ENCODE results near the gene DCBLD1.
"Not testable (repeated sequence)": the region's sequence is repeated elsewhere in the genome, so short reads cannot be mapped to it uniquely, and the experiment has no call there.

The DCBLD1 gene

GRCh38 chr6:117512056-117512828, 29.8 kb downstream of the DCBLD1 start:
- Histone ChIP-seq H3K27ac (ENCODE audit: low read depth, low read length, severe bottlenecking) (peak overlapping the region; percentile 53), H3K4me1 (ENCODE audit: control insufficient read depth, insufficient read depth, low read length, poor library complexity, severe bottlenecking) (peaks cover 23% of the 10 kb centered on the region), H3K9me3 (ENCODE audit: control insufficient read depth, low read length) (no peaks in the 10 kb centered on the region), H3K4me3 (ENCODE audit: extremely low read depth, insufficient read depth, low read length, poor library complexity, severe bottlenecking) (no peak overlapping the region), H3K36me3 (ENCODE audit: control insufficient read depth, insufficient read depth, low read length) (peaks cover 93% of the 10 kb centered on the region)
- WGBS, 2 experiments (ENCODE audit: insufficient coverage in 2 of 2): 90 to 96% methylated on average over 4 of the region's 7 CpGs

DNA sequence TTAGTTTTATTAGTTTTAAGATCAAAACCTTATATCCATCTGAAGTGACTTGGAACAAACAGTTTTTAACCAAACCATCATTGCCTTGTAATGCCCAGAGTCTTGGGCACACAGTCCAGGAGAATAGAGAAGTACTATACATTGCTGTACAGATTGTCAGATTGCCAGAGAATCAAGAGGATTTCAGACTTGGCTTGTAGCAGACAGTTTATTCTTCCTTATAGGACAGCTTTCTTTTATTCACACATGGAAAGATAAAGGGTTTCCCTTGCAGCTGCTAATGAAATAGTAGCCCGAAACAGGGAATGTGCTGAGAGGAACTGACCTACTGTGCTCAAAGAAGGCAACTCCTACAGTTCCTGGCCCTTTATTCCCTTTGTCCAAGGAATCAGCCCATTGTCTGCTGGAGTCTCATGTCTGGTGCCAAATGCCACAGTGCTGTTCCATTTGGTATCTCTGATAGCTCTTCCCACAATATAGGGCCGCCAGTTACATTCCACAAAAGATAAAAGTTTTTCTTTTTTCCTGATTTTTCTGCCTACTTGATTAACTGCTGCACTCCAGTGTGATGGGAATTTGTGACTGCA, 30.6 kb downstream of the DCBLD1 start:
- Histone ChIP-seq H3K4me1 (ENCODE audit: control insufficient read depth, insufficient read depth, low read length, poor library complexity, severe bottlenecking) (peaks cover 23% of the 10 kb centered on the region), H3K9me3 (ENCODE audit: control insufficient read depth, low read length) (no peaks in the 10 kb centered on the region), H3K27ac (ENCODE audit: low read depth, low read length, severe bottlenecking) (no peak overlapping the region), H3K36me3 (ENCODE audit: control insufficient read depth, insufficient read depth, low read length) (peaks cover 94% of the 10 kb centered on the region), H3K4me3 (ENCODE audit: extremely low read depth, insufficient read depth, low read length, poor library complexity, severe bottlenecking) (no peak overlapping the region)
- WGBS, 2 experiments (ENCODE audit: insufficient coverage in 2 of 2): 56 to 67% methylated on average over 1 of the region's 2 CpGs

- no peaks in the 10 kb centered on the region for H3K9me3 ChIP-seq (ENCODE audit: control insufficient read depth, low read length)
- H3K36me3 ChIP-seq (ENCODE audit: control insufficient read depth, insufficient read depth, low read length): peaks cover 91% of the 10 kb centered on the region
- H3K4me3 ChIP-seq (ENCODE audit: extremely low read depth, insufficient read depth, low read length, poor library complexity, severe bottlenecking): no peak overlapping the region
- 100% methylated on average over 2 of the region's 7 CpGs for WGBS, 2 experiments (ENCODE audit: insufficient coverage in 2 of 2)
- no peak overlapping the region for H3K27ac ChIP-seq (ENCODE audit: low read depth, low read length, severe bottlenecking)
- H3K4me1 ChIP-seq (ENCODE audit: control insufficient read depth, insufficient read depth, low read length, poor library complexity, severe bottlenecking): peaks cover 21% of the 10 kb centered on the region
Measured at GRCh38 chr6:117513778-117514365, 31.4 kb downstream of the DCBLD1 start.

- WGBS, 2 experiments (ENCODE audit: insufficient coverage in 2 of 2): no CpG with 5 or more reads among the region's 1 CpG
- Histone ChIP-seq H3K27ac (ENCODE audit: low read depth, low read length, severe bottlenecking) (no peak overlapping the region), H3K9me3 (ENCODE audit: control insufficient read depth, low read length) (no peaks in the 10 kb centered on the region), H3K4me3 (ENCODE audit: extremely low read depth, insufficient read depth, low read length, poor library complexity, severe bottlenecking) (no peak overlapping the region), H3K36me3 (ENCODE audit: control insufficient read depth, insufficient read depth, low read length) (peaks cover 87% of the 10 kb centered on the region), H3K4me1 (ENCODE audit: control insufficient read depth, insufficient read depth, low read length, poor library complexity, severe bottlenecking) (peaks cover 21% of the 10 kb centered on the region)
Measured at GRCh38 chr6:117514655-117515054, 32.2 kb downstream of the DCBLD1 start.

GRCh38 chr6:117515326-117515725, 32.9 kb downstream of the DCBLD1 start:
- peaks cover 19% of the 10 kb centered on the region for H3K4me1 ChIP-seq (ENCODE audit: control insufficient read depth, insufficient read depth, low read length, poor library complexity, severe bottlenecking)
- no peak overlapping the region for H3K27ac ChIP-seq (ENCODE audit: low read depth, low read length, severe bottlenecking)
- peaks cover 87% of the 10 kb centered on the region for H3K36me3 ChIP-seq (ENCODE audit: control insufficient read depth, insufficient read depth, low read length)
- no peaks in the 10 kb centered on the region for H3K9me3 ChIP-seq (ENCODE audit: control insufficient read depth, low read length)
- no peak overlapping the region for H3K4me3 ChIP-seq (ENCODE audit: extremely low read depth, insufficient read depth, low read length, poor library complexity, severe bottlenecking)

- not testable (repeated sequence) for H3K4me3 ChIP-seq (ENCODE audit: extremely low read depth, insufficient read depth, low read length, poor library complexity, severe bottlenecking); H3K9me3 ChIP-seq (ENCODE audit: control insufficient read depth, low read length); H3K27ac ChIP-seq (ENCODE audit: low read depth, low read length, severe bottlenecking)
- Histone ChIP-seq H3K4me1 (ENCODE audit: control insufficient read depth, insufficient read depth, low read length, poor library complexity, severe bottlenecking) (peaks cover 21% of the 10 kb centered on the region), H3K36me3 (ENCODE audit: control insufficient read depth, insufficient read depth, low read length) (peaks cover 85% of the 10 kb centered on the region)
- 96 to 97% methylated on average over 4 to 5 of the region's 5 CpGs for WGBS, 2 experiments (ENCODE audit: insufficient coverage in 2 of 2)
Measured at GRCh38 chr6:117517995-117518394, 35.5 kb downstream of the DCBLD1 start.

DNA sequence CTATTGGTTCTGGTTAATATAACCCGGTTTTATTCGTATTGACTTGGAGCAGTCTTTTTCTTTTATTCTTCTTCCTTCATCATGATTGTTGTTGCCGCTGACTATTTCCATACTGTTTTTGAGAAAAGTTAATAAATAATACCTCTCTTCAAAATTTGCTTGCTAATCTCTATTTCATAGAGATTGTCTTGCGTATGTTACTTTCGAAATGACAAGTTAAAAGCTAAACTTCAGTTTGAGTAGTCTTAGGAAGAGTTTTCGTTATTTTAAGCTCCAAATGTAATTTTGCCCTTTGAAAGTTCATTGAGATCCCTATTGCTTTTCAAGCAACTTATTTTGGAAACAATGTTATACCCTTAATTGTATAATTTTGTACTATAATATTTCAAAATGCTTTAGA, 36.4 kb downstream of the DCBLD1 start:
- H3K4me1 ChIP-seq (ENCODE audit: control insufficient read depth, insufficient read depth, low read length, poor library complexity, severe bottlenecking): peaks cover 16% of the 10 kb centered on the region
- H3K9me3 ChIP-seq (ENCODE audit: control insufficient read depth, low read length): no peaks in the 10 kb centered on the region
- H3K36me3 ChIP-seq (ENCODE audit: control insufficient read depth, insufficient read depth, low read length): peaks cover 85% of the 10 kb centered on the region
- H3K4me3 ChIP-seq (ENCODE audit: extremely low read depth, insufficient read depth, low read length, poor library complexity, severe bottlenecking): no peak overlapping the region
- H3K27ac ChIP-seq (ENCODE audit: low read depth, low read length, severe bottlenecking): no peak overlapping the region
- 100% methylated on average over 2 of the region's 6 CpGs; no CpG with 5 or more reads in 1 of the 2 experiments for WGBS, 2 experiments (ENCODE audit: insufficient coverage in 2 of 2)

- H3K4me3 ChIP-seq (ENCODE audit: extremely low read depth, insufficient read depth, low read length, poor library complexity, severe bottlenecking): no peak overlapping the region
- WGBS, 2 experiments (ENCODE audit: insufficient coverage in 2 of 2): 93 to 100% methylated on average over 2 to 3 of the region's 4 CpGs
- no peak overlapping the region for H3K27ac ChIP-seq (ENCODE audit: low read depth, low read length, severe bottlenecking)
- H3K36me3 ChIP-seq (ENCODE audit: control insufficient read depth, insufficient read depth, low read length): peaks cover 76% of the 10 kb centered on the region
- no peaks in the 10 kb centered on the region for H3K9me3 ChIP-seq (ENCODE audit: control insufficient read depth, low read length)
- H3K4me1 ChIP-seq (ENCODE audit: control insufficient read depth, insufficient read depth, low read length, poor library complexity, severe bottlenecking): peaks cover 12% of the 10 kb centered on the region
Measured at GRCh38 chr6:117520603-117521395, 38.3 kb downstream of the DCBLD1 start.

GRCh38 chr6:117521791-117522502, 39.5 kb downstream of the DCBLD1 start:
- Histone ChIP-seq H3K4me3 (ENCODE audit: extremely low read depth, insufficient read depth, low read length, poor library complexity, severe bottlenecking) (no peak overlapping the region), H3K36me3 (ENCODE audit: control insufficient read depth, insufficient read depth, low read length) (peaks cover 75% of the 10 kb centered on the region), H3K9me3 (ENCODE audit: control insufficient read depth, low read length) (no peaks in the 10 kb centered on the region), H3K4me1 (ENCODE audit: control insufficient read depth, insufficient read depth, low read length, poor library complexity, severe bottlenecking) (peaks cover 12% of the 10 kb centered on the region), H3K27ac (ENCODE audit: low read depth, low read length, severe bottlenecking) (no peak overlapping the region)
- WGBS, 2 experiments (ENCODE audit: insufficient coverage in 2 of 2): 93 to 94% methylated on average over 3 of the region's 5 CpGs

DNA sequence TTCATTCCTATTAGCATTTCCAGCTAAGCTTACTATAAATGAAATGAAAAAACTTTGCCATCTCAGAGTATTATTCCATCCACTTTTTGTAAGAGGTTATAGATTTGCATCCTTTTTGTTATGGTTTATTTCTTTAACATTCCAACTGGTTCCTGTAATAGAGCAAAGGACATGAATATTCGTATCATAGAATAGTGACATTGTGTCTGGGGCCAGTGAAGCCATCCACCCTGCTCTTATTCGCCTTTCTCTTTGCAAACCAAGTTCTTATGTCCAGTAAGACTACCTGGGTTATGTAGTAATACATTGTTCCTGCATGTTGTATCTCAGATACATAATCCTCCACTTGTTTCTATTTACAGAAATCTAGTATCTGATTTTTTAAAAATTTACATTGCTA, 43.1 kb downstream of the DCBLD1 start:
- Histone ChIP-seq H3K9me3 (ENCODE audit: control insufficient read depth, low read length) (no peaks in the 10 kb centered on the region), H3K27ac (ENCODE audit: low read depth, low read length, severe bottlenecking) (no peak overlapping the region), H3K36me3 (ENCODE audit: control insufficient read depth, insufficient read depth, low read length) (peaks cover 67% of the 10 kb centered on the region), H3K4me3 (ENCODE audit: extremely low read depth, insufficient read depth, low read length, poor library complexity, severe bottlenecking) (no peak overlapping the region), H3K4me1 (ENCODE audit: control insufficient read depth, insufficient read depth, low read length, poor library complexity, severe bottlenecking) (peaks cover 7% of the 10 kb centered on the region)
- 100% methylated on average over 2 of the region's 2 CpGs; no CpG with 5 or more reads in 1 of the 2 experiments for WGBS, 2 experiments (ENCODE audit: insufficient coverage in 2 of 2)
